ES-I3 (cell line): ENCODE data around the gene IZUMO4.

ENCODE experiments used
- H3K36me3 ChIP-seq: 2 replicates; pipeline ENCODE4 v1.6.1; 2013; ENCODE audit warnings: mild to moderate bottlenecking, low read length, control low read depth, moderate library complexity; ENCODE audit not compliant: insufficient read depth
- H3K4me1 ChIP-seq: 2 replicates; pipeline ENCODE4 v1.6.1; 2013; ENCODE audit warnings: mild to moderate bottlenecking, control low read depth, low read length; ENCODE audit not compliant: insufficient read depth
- H3K9ac ChIP-seq: 2 replicates; pipeline ENCODE4 v1.6.1; 2013; ENCODE audit warnings: low read depth, mild to moderate bottlenecking, low read length, moderate library complexity
- H3K9me3 ChIP-seq: 2 replicates; pipeline ENCODE4 v1.6.1; 2013; ENCODE audit warnings: mild to moderate bottlenecking, low read length, moderate library complexity; ENCODE audit not compliant: control insufficient read depth, insufficient read depth

IZUMO4 gene

GRCh38 chr19:2100719-2101061, 4.0 kb downstream of the IZUMO4 start:
- H3K4me1 ChIP-seq, result no peaks in the 10 kb centered on the region
- no peaks in the 10 kb centered on the region for H3K9me3 ChIP-seq
- peaks cover 6% of the 10 kb centered on the region for H3K36me3 ChIP-seq
- H3K9ac ChIP-seq, result no peak overlapping the region

GRCh38 chr19:2101417-2102335, 5.0 kb downstream of the IZUMO4 start:
- Histone ChIP-seq H3K9ac (no peak overlapping the region), H3K36me3 (peaks cover 10% of the 10 kb centered on the region), H3K4me1 (no peaks in the 10 kb centered on the region), H3K9me3 (peaks cover 9% of the 10 kb centered on the region; the same call in 1 of the 2 replicates)

- Histone ChIP-seq H3K9ac (no peak overlapping the region), H3K9me3 (peaks cover 10% of the 10 kb centered on the region; the same call in 1 of the 2 replicates), H3K4me1 (no peaks in the 10 kb centered on the region), H3K36me3 (peaks cover 17% of the 10 kb centered on the region)
These were observed 6.5 kb downstream of the IZUMO4 start for GRCh38 chr19:2103045-2103707.

- peaks cover 10% of the 10 kb centered on the region; the same call in 1 of the 2 replicates for H3K9me3 ChIP-seq
- H3K4me1 ChIP-seq, result no peaks in the 10 kb centered on the region
- peaks cover 38% of the 10 kb centered on the region for H3K36me3 ChIP-seq
- no peak overlapping the region for H3K9ac ChIP-seq
These were observed 11.7 kb downstream of the IZUMO4 start for GRCh38 chr19:2108251-2109016.

GRCh38 chr19:2109046-2109864, 12.5 kb downstream of the IZUMO4 start:
- Histone ChIP-seq H3K9ac (no peak overlapping the region), H3K4me1 (no peaks in the 10 kb centered on the region), H3K36me3 (peaks cover 41% of the 10 kb centered on the region), H3K9me3 (peaks cover 10% of the 10 kb centered on the region; the same call in 1 of the 2 replicates)

GRCh38 chr19:2110822-2111221, 14.1 kb downstream of the IZUMO4 start:
- Histone ChIP-seq H3K4me1 (no peaks in the 10 kb centered on the region), H3K36me3 (peaks cover 47% of the 10 kb centered on the region), H3K9me3 (peaks cover 9% of the 10 kb centered on the region; the same call in 1 of the 2 replicates), H3K9ac (no peak overlapping the region)

- Histone ChIP-seq H3K9me3 (0 out of 2 replicates have a peak, but pooled peaks cover 3% of the 10 kb centered on the region), H3K4me1 (no peaks in the 10 kb centered on the region), H3K9ac (no peak overlapping the region), H3K36me3 (peaks cover 49% of the 10 kb centered on the region)
These were observed 14.7 kb downstream of the IZUMO4 start for GRCh38 chr19:2111425-2111824.

GRCh38 chr19:2111886-2112285, 15.2 kb downstream of the IZUMO4 start:
- Histone ChIP-seq H3K36me3 (peaks cover 52% of the 10 kb centered on the region), H3K9me3 (no peaks in the 10 kb centered on the region), H3K4me1 (no peaks in the 10 kb centered on the region), H3K9ac (no peak overlapping the region)

GRCh38 chr19:2112516-2113320, 16.0 kb downstream of the IZUMO4 start:
- Histone ChIP-seq H3K4me1 (no peaks in the 10 kb centered on the region), H3K9ac (no peak overlapping the region), H3K36me3 (peaks cover 56% of the 10 kb centered on the region), H3K9me3 (no peaks in the 10 kb centered on the region)

- Histone ChIP-seq H3K9ac (no peak overlapping the region), H3K4me1 (no peaks in the 10 kb centered on the region), H3K36me3 (peaks cover 58% of the 10 kb centered on the region), H3K9me3 (no peaks in the 10 kb centered on the region)
These were observed 16.9 kb downstream of the IZUMO4 start for GRCh38 chr19:2113439-2114211.

GRCh38 chr19:2114218-2114617, 17.5 kb downstream of the IZUMO4 start:
- Histone ChIP-seq H3K4me1 (no peaks in the 10 kb centered on the region), H3K36me3 (peaks cover 52% of the 10 kb centered on the region), H3K9ac (no peak overlapping the region), H3K9me3 (no peaks in the 10 kb centered on the region)

- Histone ChIP-seq H3K36me3 (peaks cover 49% of the 10 kb centered on the region), H3K4me1 (no peaks in the 10 kb centered on the region), H3K9me3 (no peaks in the 10 kb centered on the region), H3K9ac (no peak overlapping the region)
These were observed 18.1 kb downstream of the IZUMO4 start for GRCh38 chr19:2114821-2115220.
